Measurements from ENCODE around the gene SLC7A10.
"Not testable (repeated sequence)": the region's sequence is repeated elsewhere in the genome, so short reads cannot be mapped to it uniquely, and the experiment has no call there.

Gene SLC7A10

DNA sequence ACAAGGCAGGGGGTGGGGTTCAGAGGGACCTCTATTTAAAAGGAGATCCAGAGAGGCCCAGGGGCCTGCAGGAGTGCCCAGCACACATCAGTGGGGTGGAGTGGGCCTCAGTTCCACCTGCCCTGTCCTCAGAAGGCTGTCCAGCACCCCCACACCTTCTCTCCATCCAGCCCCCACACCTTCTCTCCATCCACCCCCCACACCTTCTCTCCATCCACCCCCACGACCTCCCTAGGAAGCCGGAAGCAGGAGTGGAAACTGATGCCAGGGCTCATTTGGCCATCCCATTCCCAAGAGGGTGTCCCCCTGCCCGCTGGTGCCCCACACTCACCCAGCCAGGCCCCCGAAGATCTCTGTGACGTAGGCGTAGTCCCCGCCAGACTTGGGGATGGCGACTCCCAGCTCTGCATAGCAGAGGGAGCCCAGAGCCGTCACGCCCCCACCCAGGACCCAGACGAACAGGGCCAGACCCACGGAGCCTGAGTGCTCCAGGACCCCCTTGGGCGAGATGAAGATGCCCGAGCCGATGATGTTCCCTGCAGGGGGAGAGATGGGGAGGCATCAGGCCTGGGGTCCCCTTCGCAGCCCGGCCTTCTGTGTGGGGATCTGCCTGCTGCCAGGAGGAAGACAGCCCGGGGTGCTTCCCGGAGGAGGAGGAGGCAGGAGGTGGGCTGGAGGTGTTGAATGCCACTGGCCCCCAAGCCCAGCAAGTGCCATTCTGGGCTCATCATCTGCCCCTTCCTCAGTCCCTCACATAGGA is 10.0 kb downstream of the SLC7A10 start:
- DNase-seq, result no peak

DNA sequence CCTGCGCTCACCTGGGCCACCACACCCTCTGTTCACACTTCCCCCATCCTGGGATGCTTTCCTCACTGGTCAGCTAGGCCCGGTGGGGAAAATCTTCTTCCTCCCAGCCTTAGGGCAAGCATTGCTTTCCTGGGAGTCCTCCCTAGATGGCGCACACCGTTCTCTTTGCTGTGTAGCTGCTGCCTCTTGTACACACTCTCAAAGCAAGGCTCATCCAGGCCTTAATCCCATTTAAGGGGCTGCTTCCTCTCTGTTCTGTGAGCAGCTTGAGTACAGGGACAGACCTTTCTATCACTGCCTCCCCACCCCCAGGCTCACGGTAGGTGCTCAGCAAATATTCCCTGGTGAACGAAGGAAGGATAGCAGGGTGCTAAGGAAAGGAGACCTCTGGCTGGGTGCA is 11.1 kb downstream of the SLC7A10 start:
- peak; percentile 45 for DNase-seq

DNA sequence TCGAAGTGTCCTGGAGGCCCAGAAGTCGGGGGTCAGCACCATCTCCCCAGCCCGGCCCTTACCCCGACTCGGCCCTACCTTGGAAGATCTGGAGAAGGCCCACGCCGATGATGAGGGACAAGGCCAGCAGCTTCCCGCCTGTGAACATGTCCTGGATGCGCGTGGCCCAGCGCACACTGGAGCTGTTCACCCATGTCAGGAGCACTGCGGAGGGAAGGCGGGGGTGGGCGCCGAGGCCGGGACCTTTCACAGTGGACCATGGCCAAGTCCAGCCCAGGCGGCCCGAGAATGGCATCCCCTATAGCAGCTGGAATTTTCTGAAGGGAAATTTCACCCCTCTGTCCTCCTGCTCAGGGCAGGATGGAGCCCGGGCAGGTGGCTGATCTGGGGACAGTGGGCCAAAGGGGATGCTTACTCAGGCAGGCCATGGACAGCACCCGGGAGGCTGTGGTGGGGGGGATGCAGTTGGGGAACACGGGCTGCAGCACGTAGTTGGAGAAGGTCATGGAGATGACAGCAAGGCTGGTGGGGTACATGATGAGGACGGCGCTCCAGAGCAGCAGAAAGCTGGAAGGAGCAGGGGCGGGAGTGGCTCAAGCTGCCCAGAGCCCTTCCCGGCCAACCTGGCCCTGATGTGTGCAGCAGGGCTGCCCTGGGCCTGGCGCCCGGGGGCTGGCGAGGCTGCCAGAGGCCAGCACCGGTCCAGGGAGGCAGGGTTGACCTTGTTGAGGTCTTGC is 13.0 kb downstream of the SLC7A10 start:
- DNase-seq, result no peak

DNA sequence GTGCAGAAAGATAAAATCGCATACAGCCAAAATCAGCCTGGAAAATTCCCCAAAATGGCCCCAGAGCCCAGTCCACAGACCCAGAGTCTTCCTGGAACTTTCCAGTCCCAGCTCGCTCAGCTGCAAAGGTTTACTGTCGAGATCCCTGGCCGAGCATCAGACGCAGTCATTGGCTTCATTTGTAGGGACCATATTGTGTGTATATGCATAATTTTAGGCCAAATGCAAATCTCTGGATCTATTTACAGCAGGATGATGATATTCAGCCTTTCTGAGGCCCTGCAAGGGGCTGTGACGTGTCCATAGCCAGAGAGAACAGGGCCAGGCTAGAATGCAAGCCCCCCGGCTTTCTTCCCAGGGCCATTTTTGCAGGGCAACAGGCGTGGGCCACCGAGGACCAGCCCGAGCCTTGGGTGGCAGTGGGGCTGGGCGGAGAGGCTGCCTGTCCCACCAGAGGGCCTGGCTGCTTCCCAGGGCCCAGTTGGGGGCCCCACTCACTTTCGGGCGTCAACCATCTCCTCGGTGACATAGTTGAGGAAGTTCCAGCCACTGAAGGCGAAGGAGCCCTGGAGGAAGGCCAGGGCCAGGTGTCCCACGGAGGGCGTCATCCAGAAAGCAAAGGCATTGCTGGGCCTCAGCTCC is 13.7 kb downstream of the SLC7A10 start:
- no peak for DNase-seq

DNA sequence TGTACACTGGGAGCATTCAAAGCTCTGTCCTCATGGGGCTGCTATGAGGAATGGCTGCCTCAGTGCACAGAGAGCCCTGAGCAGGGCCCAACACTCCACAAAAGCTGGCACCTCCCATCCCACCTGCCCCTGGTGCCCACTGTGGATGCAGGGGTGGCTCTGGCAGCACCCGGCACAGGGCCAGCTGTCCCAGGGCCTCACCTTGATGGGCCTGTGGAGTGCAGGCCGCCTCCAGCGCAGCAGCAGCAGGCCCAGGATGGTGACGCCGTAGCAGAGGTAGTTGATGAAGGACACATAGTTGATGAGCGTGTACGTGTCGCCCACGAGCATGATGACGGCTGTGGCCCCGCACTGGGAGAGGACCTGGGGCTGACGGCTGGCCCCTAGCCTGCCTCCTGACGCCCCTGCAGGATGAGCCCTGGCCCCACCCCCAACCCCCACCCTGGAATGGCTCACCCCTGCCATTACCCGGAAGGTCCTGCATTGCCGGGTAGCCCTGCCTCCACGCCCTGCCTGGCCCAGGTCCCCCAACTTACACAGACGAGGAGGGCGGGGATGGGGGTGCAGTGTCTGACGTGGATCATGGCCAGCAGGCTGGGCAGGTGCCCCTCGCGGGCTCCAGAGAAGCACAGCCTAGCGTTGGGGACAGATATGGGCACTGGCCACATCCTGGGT is 15.2 kb downstream of the SLC7A10 start:
- no peak for DNase-seq

DNA sequence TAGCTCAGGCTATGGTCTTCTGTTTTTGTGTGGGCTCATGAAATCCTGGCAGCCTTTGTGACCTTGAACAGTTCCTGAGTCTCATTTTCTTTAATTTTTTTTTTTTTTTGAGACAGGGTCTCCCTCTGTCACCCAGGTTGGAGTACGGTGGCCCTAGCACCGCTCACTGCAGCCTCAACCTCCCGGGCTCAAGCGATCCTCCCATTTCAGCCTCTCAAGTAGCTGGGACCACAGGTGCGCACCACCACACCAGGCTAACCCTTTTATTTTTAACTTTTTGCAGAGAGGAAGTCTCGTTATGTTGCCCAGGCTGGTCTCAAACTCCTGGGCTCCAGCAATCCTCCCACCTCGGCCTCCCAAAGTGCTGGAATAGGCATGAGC is 15.8 kb downstream of the SLC7A10 start:
- not testable (repeated sequence) for DNase-seq

DNA sequence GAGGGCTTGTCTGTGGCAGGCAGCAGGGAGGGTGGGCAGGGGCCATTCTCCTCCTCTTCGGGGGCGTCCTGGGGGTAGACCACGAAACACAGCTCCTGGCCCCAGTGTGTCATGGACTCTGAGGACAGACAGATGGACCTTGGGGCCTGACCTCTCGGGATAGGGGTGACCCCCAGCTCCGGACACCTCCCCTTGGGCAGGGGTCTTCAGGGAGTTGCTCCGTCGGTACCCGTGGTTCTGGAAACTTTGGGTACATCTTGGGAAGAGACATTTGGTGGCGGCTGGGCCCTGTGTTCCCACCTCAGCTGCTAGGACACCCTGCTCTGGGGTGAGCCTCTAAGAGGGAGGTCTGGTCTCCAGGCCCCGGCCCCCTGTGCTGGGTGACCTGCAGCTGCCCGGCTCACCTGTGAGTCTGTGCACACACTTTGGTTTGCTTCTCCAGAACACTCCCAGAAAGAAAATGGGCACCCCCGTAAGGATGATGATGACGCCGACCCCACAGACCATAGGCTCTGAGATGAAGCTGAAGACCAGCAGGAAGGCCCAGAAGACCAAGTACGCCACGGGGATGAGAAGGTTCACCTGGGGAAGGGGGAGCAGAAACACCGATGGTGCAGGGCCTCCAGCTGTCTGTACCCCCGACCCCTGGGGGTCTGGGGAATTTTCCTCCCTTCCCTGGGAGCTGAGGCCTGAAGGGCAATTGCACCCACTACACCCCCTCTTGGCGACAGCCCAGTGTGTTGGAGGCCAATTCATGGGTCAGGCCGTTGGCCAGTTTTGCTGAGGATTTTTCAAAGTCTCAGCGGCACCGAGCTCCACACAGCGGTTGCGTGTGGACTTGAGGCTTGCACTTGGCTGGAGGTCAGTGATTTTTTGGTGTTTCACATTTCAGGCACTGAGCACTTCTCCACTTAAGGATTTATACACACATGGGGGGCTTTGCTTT is 16.5 kb downstream of the SLC7A10 start:
- no peak for DNase-seq

DNA sequence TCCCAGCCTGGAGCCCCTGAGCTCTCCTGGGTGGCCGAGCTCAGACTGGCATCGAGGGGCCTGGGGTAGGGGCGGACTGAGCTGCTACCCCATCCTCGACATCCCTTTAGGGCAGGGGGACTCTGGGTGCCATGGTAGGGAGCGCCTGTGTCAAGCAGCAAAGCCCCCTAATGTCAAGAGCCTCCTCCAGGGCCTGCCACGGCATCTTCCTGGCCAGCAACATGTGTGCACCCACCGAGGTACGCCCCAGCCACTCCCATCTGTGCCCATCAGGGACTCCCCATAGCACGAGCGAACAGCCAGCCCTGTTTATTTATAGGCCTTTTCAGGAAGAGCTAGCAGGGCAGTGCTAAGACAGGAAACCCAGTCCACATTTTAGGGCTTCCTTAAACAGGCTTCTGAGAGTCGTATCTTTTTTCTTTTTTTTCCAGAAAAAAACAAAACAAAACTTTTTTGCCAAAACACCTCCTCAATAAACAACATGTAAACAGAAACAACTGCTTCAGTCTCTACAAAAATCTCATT is 17.2 kb downstream of the SLC7A10 start:
- DNase-seq, result no peak

DNA sequence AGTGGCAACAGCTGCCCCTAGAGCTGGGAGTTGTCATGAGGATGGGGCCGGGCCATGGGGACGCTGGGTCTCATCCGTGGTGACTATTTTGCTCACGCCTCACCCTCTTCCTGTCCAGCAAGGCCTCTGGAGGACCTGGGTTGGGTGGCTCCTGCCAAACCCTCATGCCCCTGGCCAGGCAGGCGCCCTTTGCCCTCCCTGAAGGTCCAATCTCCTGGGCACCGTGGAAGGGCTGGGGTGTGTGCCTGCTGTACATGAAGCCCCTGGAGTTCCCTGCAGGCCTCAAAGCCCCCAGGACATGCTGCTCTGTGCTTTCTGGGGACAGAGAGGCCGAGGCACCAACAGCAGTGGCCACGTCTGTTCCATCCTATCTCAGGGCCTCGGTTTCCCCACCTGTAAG is 17.7 kb downstream of the SLC7A10 start:
- DNase-seq, result no peak

DNA sequence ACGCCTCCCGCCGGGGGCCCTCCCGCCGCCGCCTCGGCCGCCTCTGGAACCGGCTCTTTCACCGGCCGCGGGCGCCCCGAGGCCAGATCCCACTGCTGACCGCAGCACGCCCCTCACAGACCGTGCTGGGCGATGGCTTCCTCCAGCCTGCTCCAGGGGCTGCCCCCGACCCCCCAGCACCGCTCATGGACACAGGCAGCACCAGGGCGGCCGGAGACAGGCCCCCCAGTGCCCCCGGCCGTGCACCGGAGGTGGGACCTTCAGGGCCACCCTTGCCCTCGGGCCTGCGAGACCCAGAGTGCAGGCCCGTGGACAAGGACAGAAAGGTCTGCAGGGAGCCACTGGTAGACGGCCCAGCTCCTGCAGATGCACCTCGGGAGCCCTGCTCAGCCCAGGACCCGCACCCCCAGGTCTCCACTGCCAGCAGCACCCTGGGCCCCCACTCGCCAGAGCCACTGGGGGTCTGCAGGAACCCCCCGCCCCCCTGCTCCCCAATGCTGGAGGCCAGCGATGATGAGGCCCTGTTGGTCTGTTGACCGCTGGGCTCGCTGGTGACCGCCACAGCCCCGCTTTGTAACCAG is 18.5 kb downstream of the SLC7A10 start:
- no peak for DNase-seq

DNA sequence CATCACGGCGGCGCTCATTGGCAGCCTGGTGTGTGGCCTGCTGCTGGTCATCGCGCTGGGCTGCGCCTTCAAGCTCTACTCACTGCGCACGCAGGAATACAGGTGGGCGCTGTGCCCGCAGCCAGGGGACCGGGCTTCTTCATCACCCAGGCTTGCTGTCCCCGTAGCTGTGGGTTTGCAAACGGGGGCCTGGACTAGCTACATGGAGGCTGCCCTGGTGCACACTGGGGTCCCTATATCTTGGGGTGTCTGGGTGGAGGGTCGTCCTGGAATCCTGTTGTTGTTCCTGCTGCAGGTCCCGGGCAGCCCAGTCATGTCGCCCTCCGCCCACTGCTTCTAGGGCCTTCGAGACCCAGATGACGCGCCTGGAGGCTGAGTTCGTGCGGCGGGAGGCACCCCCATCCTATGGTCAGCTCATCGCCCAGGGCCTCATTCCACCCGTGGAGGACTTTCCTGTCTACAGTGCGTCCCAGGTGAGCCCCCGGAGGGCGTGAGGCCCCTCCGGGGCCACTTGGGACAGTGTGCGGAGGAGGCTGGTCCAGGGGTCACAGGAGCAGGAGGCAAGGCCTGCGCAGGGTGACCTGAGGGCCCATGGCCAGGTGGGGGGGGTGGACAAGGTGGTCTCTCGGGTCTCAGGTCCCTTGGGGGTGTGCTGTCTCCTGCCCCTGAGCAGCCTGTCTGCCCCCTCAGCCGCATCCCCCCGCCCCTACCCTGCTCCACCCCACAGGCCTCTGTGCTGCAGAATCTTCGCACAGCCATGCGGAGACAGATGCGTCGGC is 19.2 kb downstream of the SLC7A10 start:
- no peak for DNase-seq

DNA sequence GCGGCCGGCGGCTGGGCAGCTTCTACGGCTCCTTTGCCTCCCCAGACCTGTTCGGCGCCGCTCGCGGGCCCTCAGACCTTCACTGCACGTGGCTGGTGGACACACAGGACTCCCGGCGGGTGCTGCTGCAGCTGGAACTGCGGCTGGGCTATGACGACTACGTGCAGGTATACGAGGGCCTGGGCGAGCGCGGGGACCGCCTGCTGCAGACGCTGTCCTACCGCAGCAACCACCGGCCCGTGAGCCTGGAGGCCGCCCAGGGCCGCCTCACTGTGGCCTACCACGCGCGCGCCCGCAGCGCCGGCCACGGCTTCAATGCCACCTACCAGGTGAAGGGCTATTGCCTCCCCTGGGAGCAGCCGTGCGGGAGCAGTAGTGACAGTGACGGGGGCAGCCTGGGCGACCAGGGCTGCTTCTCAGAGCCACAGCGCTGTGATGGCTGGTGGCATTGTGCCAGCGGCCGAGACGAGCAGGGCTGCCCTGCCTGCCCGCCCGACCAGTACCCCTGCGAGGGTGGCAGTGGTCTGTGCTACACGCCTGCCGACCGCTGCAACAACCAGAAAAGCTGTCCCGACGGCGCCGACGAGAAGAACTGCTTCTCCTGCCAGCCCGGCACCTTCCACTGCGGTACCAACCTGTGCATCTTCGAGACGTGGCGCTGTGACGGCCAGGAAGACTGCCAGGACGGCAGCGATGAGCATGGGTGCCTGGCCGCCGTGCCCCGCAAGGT is 20.0 kb downstream of the SLC7A10 start:
- DNase-seq, result no peak

DNA sequence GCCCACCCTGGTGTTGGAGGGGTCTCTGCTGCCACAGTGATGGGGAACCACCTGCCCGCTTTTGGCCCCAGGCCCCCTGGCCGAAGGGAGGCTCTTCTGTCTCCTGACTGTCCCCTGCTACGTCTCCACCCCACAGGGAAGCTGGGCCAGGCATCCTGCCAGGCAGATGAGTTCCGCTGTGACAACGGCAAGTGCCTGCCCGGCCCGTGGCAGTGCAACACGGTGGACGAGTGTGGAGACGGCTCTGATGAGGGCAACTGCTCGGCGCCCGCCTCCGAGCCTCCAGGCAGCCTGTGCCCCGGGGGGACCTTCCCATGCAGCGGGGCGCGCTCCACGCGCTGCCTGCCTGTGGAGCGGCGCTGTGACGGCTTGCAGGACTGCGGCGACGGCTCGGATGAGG is 20.5 kb downstream of the SLC7A10 start:
- no peak for DNase-seq

DNA sequence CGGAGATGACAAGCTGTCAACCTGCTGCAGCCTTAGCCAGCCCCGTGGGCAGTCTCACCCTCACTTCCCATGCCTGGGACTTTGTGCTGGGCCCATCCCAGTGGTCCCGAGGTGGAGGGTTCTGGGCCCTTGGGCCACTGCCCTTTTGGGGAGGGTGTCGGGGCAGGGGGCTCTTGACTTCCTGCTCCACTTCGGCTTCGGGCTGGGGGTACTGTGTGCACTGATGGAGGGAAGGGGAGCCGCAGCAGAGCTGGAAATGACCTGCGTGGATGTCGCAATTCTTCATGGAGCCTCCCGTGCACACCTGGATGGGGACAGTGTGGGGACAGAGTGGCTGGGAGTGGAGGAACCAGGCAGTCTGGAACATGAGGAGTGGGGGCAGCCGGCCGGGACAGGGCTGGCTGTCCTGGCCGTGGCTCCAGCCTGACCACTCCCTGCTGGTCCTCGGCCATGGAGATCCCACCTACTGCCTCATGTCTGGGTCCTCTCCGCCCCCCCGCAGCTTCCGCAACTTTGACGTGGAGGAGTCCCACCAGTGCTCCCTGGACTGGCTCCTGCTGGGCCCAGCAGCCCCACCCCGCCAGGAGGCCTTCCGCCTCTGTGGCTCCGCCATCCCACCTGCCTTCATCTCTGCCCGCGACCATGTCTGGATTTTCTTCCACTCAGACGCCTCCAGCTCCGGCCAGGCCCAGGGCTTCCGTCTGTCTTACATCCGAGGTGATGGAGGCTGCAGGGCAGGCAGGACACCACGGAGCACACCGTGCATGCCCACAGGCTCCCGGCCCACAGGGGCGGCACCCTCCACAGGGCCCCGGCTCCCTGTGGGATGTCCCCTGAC is 21.3 kb downstream of the SLC7A10 start:
- no peak for DNase-seq

DNA sequence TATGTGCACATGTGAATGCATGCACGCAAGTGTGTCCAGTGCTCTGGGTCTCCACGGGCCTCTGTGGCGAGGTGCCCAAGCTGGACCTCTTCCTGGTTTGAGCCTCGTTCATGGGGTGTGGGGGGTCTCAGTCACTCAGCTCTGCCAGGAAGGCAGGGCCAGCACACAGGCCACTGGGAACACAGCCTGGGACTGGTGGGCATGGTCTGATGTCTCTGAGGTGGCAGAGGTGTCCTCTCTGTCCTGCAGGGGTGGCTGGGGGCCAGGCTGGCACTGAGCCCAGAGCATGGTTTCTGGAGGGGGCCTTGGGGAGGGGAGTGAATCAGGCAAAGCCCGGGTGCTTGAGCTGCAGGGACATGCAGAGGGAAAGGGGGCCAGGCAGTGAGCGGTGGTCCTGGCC is 22.1 kb downstream of the SLC7A10 start:
- DNase-seq, result no peak

DNA sequence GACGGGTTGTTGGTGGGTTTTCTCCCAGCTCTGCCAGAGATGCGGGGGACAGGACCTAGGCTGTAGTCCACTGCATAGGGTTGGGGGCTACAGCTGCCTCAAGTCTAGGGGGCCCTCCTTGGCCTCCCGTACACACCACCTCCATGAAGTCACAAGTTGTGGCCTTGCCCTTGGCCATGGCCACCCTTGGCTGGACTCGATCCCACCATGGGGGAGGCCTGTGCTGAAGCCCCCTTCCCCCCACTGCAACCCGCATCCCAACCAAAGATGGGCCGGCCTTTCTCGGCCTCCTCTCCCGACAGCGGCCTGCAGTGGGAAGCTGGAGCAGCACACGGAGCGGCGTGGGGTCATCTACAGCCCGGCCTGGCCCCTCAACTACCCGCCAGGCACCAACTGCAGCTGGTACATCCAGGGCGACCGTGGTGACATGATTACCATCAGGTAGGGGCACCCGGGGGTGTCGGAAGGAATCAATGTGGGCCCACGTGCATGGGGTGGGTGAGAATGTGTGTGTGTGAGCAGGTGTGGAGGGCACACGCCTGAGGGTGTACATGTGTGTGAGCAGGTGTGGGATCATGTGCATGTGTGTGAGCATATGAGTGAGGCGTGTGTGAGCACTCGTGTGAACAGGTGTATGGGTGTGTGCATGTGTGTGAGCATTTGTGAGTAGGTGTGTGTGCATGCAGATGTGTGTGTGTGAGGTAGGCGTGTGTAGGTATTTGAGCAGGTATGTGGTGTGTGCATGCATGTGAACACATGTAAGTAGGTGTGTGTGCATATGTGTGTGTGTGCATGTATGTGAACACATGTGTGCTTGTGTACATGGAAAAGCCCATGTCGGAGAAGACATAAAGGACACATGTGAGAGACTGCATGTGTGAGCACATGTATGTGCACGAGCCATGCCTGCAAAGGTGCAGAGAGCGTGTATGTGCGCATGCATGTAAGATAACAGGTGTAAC is 22.8 kb downstream of the SLC7A10 start:
- DNase-seq, result no peak

DNA sequence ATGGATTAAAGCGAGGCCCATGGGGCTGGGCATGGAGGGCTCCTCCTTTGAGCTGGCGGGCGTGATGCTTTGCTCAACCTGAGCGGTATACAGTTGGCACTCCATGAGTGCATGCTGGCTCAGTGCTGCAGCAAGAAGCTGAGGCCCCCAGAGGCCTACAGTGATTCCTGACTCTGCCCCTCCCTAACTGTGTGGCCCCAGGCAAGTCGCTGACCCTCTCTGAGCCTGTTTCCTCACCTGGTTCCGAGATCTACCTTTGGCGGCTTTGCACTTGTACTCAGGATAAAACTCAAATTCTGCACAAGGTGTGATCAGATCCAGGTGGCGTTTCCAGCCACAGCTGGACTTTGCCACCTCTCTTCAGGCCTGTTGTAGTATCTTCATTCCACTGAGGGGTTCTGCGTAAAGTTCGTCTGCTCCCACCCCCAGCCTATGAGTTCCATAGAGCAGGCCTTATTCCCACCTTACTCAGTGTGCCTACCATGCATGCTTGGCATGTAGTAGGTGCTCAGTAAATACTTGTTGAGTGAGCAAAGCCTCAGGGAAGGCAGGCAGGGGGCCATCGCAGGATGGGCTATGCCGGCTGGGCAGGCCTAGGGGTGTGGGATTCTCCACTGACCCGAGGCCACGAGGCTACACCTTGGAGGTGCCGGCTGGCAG is 23.6 kb downstream of the SLC7A10 start:
- no peak for DNase-seq

Measured in SHP77 treated with DMSO at 0.1 percent for 48 hours (cell line).